Hepatocyte (in vitro differentiated cells): ENCODE measurements around the gene PTPN14. TPM values are rescaled to one million over a fixed set of nuclear protein-coding genes. Genes with fewer than 3 reads are reported as not detected.

Experiments
- DNase-seq: peaks from one replicate; pipeline ENCODE4 v3.0.0-alpha.2; 2016; ENCODE audit warnings: low spot score
- H2AFZ ChIP-seq: fragments of 200-600 bp; sonication (generic); 2 replicates; pipeline ENCODE4 v1.6.0; 2016; ENCODE audit warnings: antibody characterized with exemption, mild to moderate bottlenecking
- H3K27ac ChIP-seq: fragments of 200-600 bp; sonication (generic); 2 replicates; pipeline ENCODE4 v1.5.1; 2016; ENCODE audit warnings: mild to moderate bottlenecking
- H3K27me3 ChIP-seq: fragments of 200-600 bp; sonication (generic); 2 replicates; pipeline ENCODE4 v1.6.1; 2016
- H3K36me3 ChIP-seq: fragments of 200-600 bp; sonication (generic); replicated peaks from 2 replicates; pipeline ENCODE4 v1.5.1; 2016; ENCODE audit warnings: low read depth; ENCODE audit not compliant: insufficient read depth
- H3K4me1 ChIP-seq: fragments of 200-600 bp; sonication (generic); 2 replicates; pipeline ENCODE4 v1.5.1; 2016; ENCODE audit warnings: mild to moderate bottlenecking, moderate library complexity; ENCODE audit not compliant: insufficient read depth
- H3K4me2 ChIP-seq: fragments of 200-600 bp; sonication (generic); 2 replicates; pipeline ENCODE4 v1.6.0; 2016
- H3K4me3 ChIP-seq: fragments of 200-600 bp; sonication (generic); 2 replicates; pipeline ENCODE4 v1.5.1; 2016; ENCODE audit warnings: mild to moderate bottlenecking
- H3K79me2 ChIP-seq: fragments of 200-600 bp; sonication (generic); 2 replicates; pipeline ENCODE4 v1.6.0; 2017; ENCODE audit warnings: mild to moderate bottlenecking
- H3K9me2 ChIP-seq: fragments of 200-600 bp; sonication (generic); replicated peaks from 2 replicates; pipeline ENCODE4 v1.6.0; 2017; ENCODE audit warnings: mild to moderate bottlenecking; ENCODE audit not compliant: insufficient read depth
- H3K9me3 ChIP-seq: fragments of 200-600 bp; sonication (generic); 2 replicates; pipeline ENCODE4 v1.5.1; 2016; ENCODE audit warnings: low read depth, mild to moderate bottlenecking
- H4K20me1 ChIP-seq: fragments of 200-600 bp; sonication (generic); 2 replicates; pipeline ENCODE4 v1.6.0; 2016; ENCODE audit warnings: mild to moderate bottlenecking; ENCODE audit not compliant: insufficient read depth, poor library complexity, severe bottlenecking
- EZH2 ChIP-seq: fragments of 200-600 bp; sonication (generic); IDR thresholded peaks from 2 replicates; pipeline ENCODE4 v1.6.1; 2016; ENCODE audit warnings: antibody characterized with exemption, mild to moderate bottlenecking, borderline replicate concordance
- EZH2phosphoT487 ChIP-seq: fragments of 200-600 bp; sonication (generic); IDR thresholded peaks from one replicate; pipeline ENCODE4 v1.6.1; 2018; ENCODE audit warnings: antibody characterized with exemption, mild to moderate bottlenecking, low read depth, moderate library complexity; ENCODE audit not compliant: unreplicated experiment, severe bottlenecking
- WGBS: methylation state at CpG from one replicate; pipeline ENCODE4 v1.1.6; 2016; ENCODE audit warnings: low lambda C conversion rate; ENCODE audit errors: missing lambda C conversion rate; 5-methylcytosine and 5-hydroxymethylcytosine counted together
- polyA plus RNA-seq: library from polyadenylated mRNA; unstranded; fragments of >200 nt; fragmentation: Nextera tagmentation; extraction: Ambion mirVana; gene quantifications from 2 replicates; pipeline ENCODE4 v1.2.1, GENCODE V29; 2016
- total RNA-seq: library from RNA; depleted of rRNA; stranded (reverse); fragments of >200 nt; gene quantifications from 2 replicates; pipeline ENCODE4 v1.2.3, GENCODE V29; 2014
- TF ChIP-seq, protein P1 (sequence below): fragments of 200-600 bp; sonication (generic); IDR thresholded peaks from 2 replicates; pipeline ENCODE4 v1.5.1; 2016; ENCODE audit warnings: antibody characterized with exemption, mild to moderate bottlenecking; ENCODE audit not compliant: poor library complexity

Gene PTPN14
- total and polyA plus RNA-seq, 2 experiments from 2014 or later, result 9.5 to 21.7 TPM

DNA sequence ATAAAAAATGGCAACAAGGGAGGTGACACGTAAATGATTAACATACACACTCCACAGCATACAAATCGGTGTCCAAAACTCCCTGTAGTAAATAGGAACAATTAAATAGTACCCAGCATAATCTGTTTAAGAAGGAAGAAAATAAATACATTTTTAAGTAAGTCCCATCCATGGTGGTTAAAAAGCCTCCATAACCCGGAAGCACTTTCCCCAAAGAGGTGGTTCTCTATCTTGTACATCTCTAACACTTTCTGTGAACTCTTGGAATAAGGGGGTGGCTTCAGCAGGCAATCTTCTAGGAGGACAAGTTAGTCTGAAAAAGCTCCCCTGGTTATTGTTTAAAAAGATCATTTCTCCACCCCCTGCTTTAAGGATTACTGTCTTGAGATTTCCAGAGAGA is 76.9 kb downstream of the PTPN14 start:
- no peaks in the 10 kb centered on the region for H4K20me1 ChIP-seq
- H2AFZ ChIP-seq, result no peak overlapping the region
- no peak for DNase-seq
- TF ChIP-seq EZH2 (no peak), EZH2phosphoT487 (no peak)
- TF ChIP-seq, protein P1, sequence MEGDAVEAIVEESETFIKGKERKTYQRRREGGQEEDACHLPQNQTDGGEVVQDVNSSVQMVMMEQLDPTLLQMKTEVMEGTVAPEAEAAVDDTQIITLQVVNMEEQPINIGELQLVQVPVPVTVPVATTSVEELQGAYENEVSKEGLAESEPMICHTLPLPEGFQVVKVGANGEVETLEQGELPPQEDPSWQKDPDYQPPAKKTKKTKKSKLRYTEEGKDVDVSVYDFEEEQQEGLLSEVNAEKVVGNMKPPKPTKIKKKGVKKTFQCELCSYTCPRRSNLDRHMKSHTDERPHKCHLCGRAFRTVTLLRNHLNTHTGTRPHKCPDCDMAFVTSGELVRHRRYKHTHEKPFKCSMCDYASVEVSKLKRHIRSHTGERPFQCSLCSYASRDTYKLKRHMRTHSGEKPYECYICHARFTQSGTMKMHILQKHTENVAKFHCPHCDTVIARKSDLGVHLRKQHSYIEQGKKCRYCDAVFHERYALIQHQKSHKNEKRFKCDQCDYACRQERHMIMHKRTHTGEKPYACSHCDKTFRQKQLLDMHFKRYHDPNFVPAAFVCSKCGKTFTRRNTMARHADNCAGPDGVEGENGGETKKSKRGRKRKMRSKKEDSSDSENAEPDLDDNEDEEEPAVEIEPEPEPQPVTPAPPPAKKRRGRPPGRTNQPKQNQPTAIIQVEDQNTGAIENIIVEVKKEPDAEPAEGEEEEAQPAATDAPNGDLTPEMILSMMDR, result no peak
- peak overlapping the region; percentile 86 for H3K27ac ChIP-seq
- H3K4me1 ChIP-seq, result peaks cover 50% of the 10 kb centered on the region
- 62% methylated on average over 3 of the region's 3 CpGs for WGBS
- no peaks in the 10 kb centered on the region for H3K9me3 ChIP-seq
- H3K4me3 ChIP-seq, result no peak overlapping the region
- H3K4me2 ChIP-seq, result peak overlapping the region; percentile 4
- H3K27me3 ChIP-seq, result no peaks in the 10 kb centered on the region
- H3K9me2 ChIP-seq, result no peaks in the 10 kb centered on the region
- H3K79me2 ChIP-seq, result peaks cover 81% of the 10 kb centered on the region
- no peaks in the 10 kb centered on the region for H3K36me3 ChIP-seq

DNA sequence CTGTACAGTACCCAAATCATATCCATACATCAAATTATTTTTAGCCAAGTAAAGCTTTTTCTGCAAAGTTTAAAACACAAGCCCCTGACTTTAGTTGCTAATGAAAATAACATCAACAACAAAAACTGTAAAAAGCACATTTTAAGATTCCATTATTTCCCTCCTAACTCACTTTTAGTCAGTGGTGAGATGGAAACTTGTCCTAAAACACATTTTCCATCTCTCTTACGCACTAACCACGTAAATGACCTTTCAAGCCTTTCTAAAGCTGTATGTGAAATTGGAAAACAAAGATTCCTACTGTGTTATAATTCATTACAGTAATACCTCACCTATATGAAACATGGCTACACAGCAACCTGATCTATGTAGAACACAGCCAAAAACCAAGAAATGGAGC is 77.5 kb downstream of the PTPN14 start:
- H3K4me1 ChIP-seq, result peaks cover 50% of the 10 kb centered on the region
- no peak overlapping the region for H2AFZ ChIP-seq
- no peak for DNase-seq
- WGBS, result 94% methylated on average over 2 of the region's 2 CpGs
- H3K4me3 ChIP-seq, result no peak overlapping the region
- no peaks in the 10 kb centered on the region for H3K9me3 ChIP-seq
- H3K27me3 ChIP-seq, result no peaks in the 10 kb centered on the region
- no peaks in the 10 kb centered on the region for H3K9me2 ChIP-seq
- peaks cover 81% of the 10 kb centered on the region for H3K79me2 ChIP-seq
- peak overlapping the region; percentile 86 for H3K27ac ChIP-seq
- no peaks in the 10 kb centered on the region for H3K36me3 ChIP-seq
- H3K4me2 ChIP-seq, result peak overlapping the region; percentile 9
- no peaks in the 10 kb centered on the region for H4K20me1 ChIP-seq
- TF ChIP-seq, protein P1, result no peak
- no peak for TF ChIP-seq EZH2phosphoT487

DNA sequence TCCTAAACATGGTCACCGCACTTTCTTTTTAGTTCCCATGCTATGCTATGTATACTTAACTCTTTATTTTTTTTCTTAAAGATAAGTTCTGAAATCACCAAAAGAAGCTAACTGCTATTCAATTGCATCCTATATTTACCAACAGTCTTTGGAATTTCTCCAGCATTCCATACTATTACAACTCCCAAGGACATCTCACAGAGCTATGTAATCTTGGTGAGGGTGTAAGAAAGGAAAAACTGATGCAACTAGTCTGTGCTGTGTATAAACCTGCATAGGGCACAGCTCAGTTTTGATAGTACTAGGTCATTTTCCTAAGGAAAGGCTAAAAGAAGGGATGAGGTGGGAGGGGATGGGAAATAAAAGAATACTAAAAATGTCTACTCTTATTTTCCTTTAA is 78.0 kb downstream of the PTPN14 start:
- TF ChIP-seq EZH2phosphoT487 (no peak), EZH2 (no peak)
- TF ChIP-seq, protein P1, result no peak
- peak overlapping the region; percentile 12 for H3K4me2 ChIP-seq
- peaks cover 50% of the 10 kb centered on the region for H3K4me1 ChIP-seq
- H3K9me2 ChIP-seq, result no peaks in the 10 kb centered on the region
- H3K9me3 ChIP-seq, result no peaks in the 10 kb centered on the region
- 70% methylated on average over 1 of the region's 1 CpG for WGBS
- H3K4me3 ChIP-seq, result no peak overlapping the region
- H3K27me3 ChIP-seq, result no peaks in the 10 kb centered on the region
- H4K20me1 ChIP-seq, result no peaks in the 10 kb centered on the region
- peak overlapping the region; percentile 86 for H3K27ac ChIP-seq
- peak; percentile 49 for DNase-seq
- no peak overlapping the region for H2AFZ ChIP-seq
- H3K79me2 ChIP-seq, result peaks cover 81% of the 10 kb centered on the region
- no peaks in the 10 kb centered on the region for H3K36me3 ChIP-seq

DNA sequence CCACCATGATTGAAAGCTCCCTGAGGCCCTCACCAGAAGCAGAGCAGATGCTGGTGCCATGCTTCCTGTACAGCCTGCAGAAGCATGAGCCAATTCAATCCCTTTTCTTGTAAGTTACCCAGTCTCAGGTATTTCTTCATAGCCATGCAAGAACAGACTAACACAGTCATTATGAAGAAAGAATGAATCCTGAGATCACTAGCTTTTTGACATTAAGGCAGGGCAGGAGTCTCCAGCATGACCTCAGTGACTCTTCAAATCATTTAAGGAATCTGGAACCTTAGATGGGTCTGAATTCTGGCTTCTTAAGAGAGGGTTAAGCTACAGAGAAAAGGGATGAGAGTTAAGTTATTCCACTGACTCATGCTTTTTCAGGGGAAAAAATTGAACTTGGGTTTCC is 79.0 kb downstream of the PTPN14 start:
- H3K9me2 ChIP-seq, result no peaks in the 10 kb centered on the region
- H3K4me2 ChIP-seq, result peak overlapping the region; percentile 12
- H4K20me1 ChIP-seq, result no peaks in the 10 kb centered on the region
- DNase-seq, result no peak
- H3K4me1 ChIP-seq, result peaks cover 49% of the 10 kb centered on the region
- no peaks in the 10 kb centered on the region for H3K9me3 ChIP-seq
- H3K27ac ChIP-seq, result peak overlapping the region; percentile 86
- TF ChIP-seq EZH2phosphoT487 (no peak), EZH2 (no peak)
- TF ChIP-seq, protein P1, result no peak
- no peak overlapping the region for H2AFZ ChIP-seq
- H3K27me3 ChIP-seq, result no peaks in the 10 kb centered on the region
- H3K36me3 ChIP-seq, result no peaks in the 10 kb centered on the region
- no peak overlapping the region for H3K4me3 ChIP-seq
- peaks cover 81% of the 10 kb centered on the region for H3K79me2 ChIP-seq
